GM12864 (cell line): ENCODE results near the gene APC2.
A peak's percentile ranks its signal among the peaks of the same experiment; 100 is the strongest.

Experiments used
- DNase-seq: peaks from one replicate; pipeline ENCODE4 v3.0.0-alpha.2; 2011; ENCODE audit warnings: low read depth
- H3K4me3 ChIP-seq: 2 replicates; pipeline ENCODE4 v1.5.1; 2011; ENCODE audit warnings: mild to moderate bottlenecking, low read depth, low read length, control low read depth
- CTCF ChIP-seq: IDR thresholded peaks from 2 replicates; pipeline ENCODE4 v1.5.1; 2011; ENCODE audit warnings: low read depth, mild to moderate bottlenecking, moderate library complexity, low read length, control low read depth, inconsistent platforms; ENCODE audit errors: missing control alignments

The APC2 gene

GRCh38 chr19:1509602-1510441 is 59.9 kb downstream of the APC2 start:
- no peak for TF ChIP-seq CTCF

GRCh38 chr19:1510442-1510806 is 60.5 kb downstream of the APC2 start:
- DNase-seq: no peak
- TF ChIP-seq CTCF: no peak
- H3K4me3 ChIP-seq: no peak overlapping the region

More at GRCh38 chr19:1509602-1510441, 59.9 kb downstream of the APC2 start:
- no peak overlapping the region for H3K4me3 ChIP-seq
- no peak for DNase-seq

- H3K4me3 ChIP-seq: no peak overlapping the region
- no peak for DNase-seq
- TF ChIP-seq CTCF: no peak
Observed at GRCh38 chr19:1510807-1511206, 60.9 kb downstream of the APC2 start.

GRCh38 chr19:1511318-1512317 is 61.7 kb downstream of the APC2 start:
- no peak overlapping the region for H3K4me3 ChIP-seq
- no peak for DNase-seq

GRCh38 chr19:1512671-1513498 is 63.0 kb downstream of the APC2 start, which contains the start of gene ADAMTSL5:
TSS of gene ADAMTSL5 (minus strand) at chr19:1513019. CDS start at chr19:1510943, 2,076 bp downstream.
- TF ChIP-seq CTCF: peak; percentile 19
- H3K4me3 ChIP-seq: peak within 1 kb of the TSS; percentile 27
- DNase-seq: no peak

More at GRCh38 chr19:1511318-1512317, 61.7 kb downstream of the APC2 start:
- TF ChIP-seq CTCF: no peak
